ENCODE results near the gene FAM167B. TPM values are rescaled to one million over a fixed set of nuclear protein-coding genes. Genes with fewer than 3 reads are reported as not detected.

The FAM167B gene
- total RNA-seq, 1 experiment from 2014 or later, result 5.8 TPM

DNA sequence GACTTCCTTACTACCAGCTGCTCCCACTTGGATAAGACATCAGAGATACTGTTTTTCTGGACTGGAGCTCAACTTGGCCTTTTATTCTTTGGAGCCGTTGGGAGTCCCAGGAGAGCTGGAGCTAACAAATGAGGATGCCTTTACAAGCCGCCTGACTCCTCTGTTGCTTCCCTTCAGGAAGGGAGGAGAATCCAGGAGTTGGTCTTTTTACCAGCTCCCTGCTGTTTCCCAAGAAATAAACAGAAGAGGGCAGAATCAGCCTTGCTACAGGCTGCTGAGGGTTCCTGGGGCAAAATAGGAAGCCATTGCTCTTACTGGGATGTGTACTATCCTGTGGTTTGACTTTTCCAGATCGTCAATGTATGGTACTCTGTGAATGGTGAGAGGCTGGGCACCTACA, 23.3 kb upstream of the FAM167B start:
- no peak for DNase-seq (ENCODE audit: low spot score)

GRCh38 chr1:32224285-32224684, 22.7 kb upstream of the FAM167B start:
- no peak for DNase-seq (ENCODE audit: low spot score)

DNA sequence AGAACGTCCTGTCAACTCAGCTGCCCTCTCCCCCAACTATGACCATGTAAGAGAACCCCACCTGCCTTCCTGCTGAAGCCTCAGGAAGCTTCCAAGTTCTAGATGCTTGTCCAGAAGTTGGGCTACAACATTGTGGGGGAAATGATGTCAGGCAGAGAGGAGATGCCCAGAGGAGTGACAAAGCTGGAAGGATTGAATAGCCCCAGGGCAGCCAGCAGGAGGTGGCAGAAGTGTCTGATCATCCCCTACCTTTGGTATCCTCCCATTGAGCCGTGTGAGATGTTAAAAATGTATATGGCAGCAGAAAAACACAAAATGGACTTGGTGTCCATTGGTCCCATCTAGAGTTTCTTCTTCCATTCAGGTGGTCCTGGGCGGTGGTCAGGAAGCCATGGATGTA, 18.3 kb upstream of the FAM167B start:
- no peak for DNase-seq (ENCODE audit: low spot score)

DNA sequence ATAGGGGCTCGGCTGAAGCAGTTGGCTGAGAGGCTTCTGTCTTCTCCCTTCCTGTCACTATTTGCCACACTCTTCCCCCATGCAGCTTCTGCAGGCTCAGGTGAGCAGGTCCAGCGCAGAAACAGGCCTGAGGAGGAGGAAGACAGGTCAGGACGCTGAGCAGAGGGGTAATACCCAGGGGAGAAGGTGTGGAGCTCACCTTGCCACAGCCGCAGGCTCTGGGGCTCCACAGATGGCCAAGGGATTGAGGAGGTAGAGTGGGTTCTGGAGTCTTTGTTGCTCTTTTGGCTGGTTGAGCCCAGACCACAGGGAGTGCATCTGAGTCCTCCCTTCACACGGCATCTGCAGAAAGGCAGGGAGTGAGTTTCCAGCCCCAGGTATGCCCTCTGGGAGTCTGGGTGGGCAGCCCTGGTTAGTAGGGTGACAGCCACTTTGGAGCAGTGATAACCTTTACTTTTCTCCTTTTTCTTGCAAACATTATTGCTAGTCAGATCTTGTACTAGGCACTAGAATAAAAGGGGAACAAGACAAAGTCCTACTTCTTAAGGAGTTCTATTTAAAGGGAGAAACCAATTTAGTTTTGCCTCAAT, 15.1 kb upstream of the FAM167B start:
- DNase-seq (ENCODE audit: low spot score), result no peak

GRCh38 chr1:32232558-32233304, 14.3 kb upstream of the FAM167B start:
- DNase-seq (ENCODE audit: low spot score), result no peak

GRCh38 chr1:32234792-32235191, 12.2 kb upstream of the FAM167B start:
- no peak for DNase-seq (ENCODE audit: low spot score)

DNA sequence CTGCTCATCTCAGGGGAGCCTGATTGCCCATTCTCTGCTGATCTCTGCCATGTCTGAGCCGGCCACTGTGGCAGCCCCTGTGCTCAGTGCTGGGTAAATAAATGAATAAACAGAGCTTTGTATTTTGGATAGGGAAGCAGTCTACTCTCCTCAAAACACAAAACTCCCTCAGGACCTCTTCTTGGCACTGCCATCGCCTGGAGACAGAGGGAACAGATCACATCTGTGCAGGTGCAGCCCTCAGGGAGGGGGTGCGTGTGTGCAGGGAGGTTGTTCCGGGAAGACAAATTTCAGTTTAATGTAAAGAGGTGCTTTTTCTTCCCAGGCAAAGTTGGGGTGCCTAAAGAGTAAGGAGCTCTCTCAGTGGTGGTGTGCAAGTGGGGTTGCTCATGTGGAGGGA, 7.7 kb upstream of the FAM167B start:
- DNase-seq (ENCODE audit: low spot score), result no peak

- no peak for DNase-seq (ENCODE audit: low spot score)
Observed at GRCh38 chr1:32239790-32240139, 7.3 kb upstream of the FAM167B start.

DNA sequence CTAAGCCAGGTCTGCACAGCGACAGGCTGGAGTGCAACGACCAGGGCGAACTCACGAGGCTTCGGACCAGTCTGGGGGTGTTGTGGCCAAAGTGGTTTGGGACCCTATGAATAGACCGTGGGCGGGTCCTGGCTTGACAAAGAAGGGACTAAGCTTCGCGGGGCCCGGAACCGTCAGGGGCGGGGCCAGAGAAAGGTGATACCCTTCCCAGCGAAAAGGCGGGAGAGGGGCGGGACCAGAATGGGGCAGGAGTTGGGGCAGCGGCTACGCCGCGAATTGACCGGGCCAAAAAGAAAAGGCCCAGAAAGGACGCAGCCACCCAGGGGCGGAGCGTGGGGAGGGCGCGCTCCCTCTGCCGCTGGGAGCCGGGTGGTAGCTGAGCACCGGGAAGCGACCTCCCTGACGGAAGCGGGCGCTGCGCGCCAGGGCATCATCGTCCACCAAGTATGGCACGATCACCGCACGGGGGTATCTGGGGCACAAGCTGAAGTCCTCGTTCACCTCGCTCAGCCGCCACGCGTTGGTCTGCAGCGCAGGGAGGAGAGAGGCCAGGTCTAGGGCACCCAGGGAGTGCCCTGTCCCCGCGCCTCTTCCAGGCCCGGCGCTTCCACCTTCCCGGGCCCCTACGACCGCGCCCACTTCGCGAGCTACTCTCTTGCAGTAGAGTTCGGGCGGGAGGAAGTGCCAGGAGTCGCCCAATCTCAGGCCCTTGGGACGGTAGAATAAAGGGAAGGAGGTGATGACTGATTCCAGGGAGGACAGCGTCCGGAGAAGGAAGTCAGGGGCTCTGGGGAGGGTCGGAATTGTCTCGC, 6.7 kb upstream of the FAM167B start:
- DNase-seq (ENCODE audit: low spot score), result no peak

DNA sequence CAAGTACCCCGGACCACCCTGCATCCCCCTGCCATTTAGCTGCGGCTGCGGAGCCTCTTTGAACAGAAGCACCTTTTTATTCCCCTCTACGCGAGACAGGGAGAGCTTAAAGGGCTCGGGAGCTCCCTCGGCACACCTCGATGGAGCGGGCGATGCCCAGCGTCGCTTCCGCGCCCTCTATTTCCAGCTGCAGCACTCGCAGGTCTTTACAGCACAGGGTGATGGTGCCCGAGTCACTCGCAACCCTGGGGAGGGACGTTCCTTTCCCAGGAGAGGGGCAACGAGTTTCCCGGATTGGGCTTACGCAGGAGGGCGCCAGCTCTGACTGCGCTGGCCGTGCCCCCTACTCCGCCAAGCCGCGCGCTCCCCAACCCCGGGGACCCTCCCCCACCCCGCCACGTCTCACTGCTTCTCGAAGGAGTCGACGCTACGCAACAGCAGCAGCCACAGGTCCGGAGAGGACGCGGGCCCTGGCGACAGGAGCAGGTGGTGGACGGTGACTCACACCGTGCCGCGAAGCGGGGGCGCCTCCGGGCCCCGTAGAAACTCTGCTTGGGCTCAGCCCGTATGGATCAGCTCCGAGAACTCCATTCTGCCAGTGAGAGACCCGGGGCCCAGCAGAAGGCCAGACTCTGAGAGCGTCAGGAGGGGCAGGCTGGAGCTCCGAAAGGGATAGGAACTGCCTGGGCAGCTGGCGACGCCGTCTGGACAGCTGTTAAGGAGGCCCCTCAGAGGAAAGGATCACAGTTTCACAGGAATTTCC, 5.8 kb upstream of the FAM167B start:
- DNase-seq (ENCODE audit: low spot score), result no peak

GRCh38 chr1:32242341-32242851, 4.6 kb upstream of the FAM167B start:
- DNase-seq (ENCODE audit: low spot score), result no peak

DNA sequence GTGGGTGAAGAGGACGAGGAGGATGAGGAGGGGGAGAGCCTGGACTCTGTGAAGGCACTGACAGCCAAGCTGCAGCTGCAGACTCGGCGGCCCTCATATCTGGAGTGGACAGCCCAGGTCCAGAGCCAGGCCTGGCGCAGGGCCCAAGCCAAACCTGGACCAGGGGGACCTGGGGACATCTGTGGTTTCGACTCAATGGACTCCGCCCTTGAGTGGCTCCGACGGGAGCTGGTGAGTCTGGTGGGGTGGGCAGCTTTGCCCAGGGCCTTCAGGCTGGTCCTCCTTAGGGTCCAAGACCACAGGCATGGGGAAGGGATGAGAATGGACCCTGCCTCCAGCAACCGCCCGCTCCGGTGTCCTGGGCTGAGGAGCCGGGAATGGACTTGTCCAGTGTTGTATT, 430 bp downstream of the FAM167B start:
- no peak for DNase-seq (ENCODE audit: low spot score)

- DNase-seq (ENCODE audit: low spot score), result peak; percentile 53
Observed at GRCh38 chr1:32247983-32248889, 1.2 kb downstream of the FAM167B start.

DNA sequence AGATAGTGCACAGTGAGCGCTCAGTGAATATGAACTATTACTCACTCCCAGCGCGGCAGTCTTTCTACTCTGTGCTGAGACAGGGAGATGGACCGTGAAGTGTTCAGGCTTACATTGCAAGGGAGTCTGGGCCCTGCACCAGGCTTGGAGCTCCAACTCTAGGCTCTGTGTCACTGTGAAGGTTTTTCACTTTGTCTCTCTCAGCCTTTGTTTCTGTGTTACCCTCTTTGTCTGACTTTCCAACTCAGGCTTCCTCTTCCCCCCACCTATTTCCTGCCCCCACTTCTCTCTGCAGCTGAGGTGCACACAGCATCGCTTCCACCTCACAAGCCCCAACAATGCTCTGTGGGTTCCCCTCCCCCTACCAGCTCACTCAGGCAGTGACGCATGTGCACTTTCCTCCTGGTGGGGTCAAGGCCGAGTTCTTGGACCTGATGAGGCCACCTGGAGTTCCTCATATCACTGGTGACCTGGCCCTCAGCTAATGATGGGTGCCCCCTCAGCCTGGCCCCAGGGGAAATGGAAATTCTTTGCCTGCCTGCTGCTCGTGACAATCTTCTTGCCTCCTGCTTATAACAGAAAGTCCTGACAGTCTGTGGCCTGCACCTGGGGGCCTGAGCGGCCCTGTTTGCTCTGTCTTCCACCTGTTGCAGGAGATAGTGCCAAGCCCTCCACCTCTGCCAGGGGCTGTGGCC, 3.0 kb downstream of the FAM167B start:
- DNase-seq (ENCODE audit: low spot score), result peak; percentile 26

DNA sequence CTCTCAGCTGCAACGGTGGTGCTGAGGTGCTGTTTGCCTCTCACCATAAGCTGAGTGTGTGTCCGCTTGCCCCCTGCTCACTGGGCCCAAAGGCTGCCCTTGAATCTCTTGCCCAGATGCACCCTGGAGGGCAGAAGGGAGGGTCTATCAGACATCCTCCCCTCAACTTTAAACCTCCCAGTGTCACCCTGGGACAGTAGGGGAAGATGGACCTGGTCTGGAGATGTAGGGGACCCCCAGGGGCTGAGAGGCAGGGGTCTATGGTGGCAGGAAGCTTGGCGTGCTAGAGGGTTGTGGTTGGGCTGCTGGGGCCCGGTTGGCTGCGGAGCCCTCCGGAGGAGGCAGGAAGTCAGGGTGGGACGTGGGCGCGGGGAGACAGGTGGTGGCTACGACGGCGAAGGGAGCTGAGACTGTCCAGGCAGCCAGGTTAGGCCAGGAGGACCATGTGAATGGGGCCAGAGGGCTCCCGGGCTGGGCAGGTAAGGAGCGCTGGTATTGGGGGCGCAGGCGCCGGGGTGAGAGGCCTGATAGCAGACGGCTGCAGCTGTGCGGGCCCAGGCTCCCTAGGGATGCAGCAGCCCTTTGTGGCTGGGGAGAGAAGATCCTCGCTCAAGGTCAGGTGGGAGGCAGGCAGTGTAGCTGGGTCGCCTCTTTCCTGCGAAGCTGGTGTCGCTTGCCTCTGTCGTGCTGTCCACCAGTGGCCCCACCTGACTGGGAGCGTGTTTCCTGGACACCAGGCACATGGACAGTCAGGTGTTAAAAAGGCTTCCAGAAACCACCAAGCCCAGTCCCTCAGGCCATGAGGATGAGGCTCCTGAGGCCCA, 4.1 kb downstream of the FAM167B start, which contains the start of gene LCK:
Gene LCK, plus strand, starts transcription at position 373 of the 824 bp plus-strand sequence. CDS start 23,065 bp downstream, outside the sequence.
- DNase-seq (ENCODE audit: low spot score), result no peak

- DNase-seq (ENCODE audit: low spot score), result no peak
Observed at GRCh38 chr1:32255072-32256071, 8.3 kb downstream of the FAM167B start.

- DNase-seq (ENCODE audit: low spot score), result no peak
Observed at GRCh38 chr1:32256473-32257226, 9.6 kb downstream of the FAM167B start.

Data from A172 (cell line).